HG03108 (cell line): ENCODE data around the gene NPSR1.

ENCODE experiments used
- ATAC-seq: cut with Tn5 transposase; IDR thresholded peaks from one replicate; pipeline ENCODE4 v1.9.1; 2021; ENCODE audit warnings: moderate library complexity; ENCODE audit not compliant: unreplicated experiment

Gene NPSR1

GRCh38 chr7:34719636-34720035 is 61.6 kb downstream of the NPSR1 start:
- ATAC-seq = no peak

- no peak for ATAC-seq
Measured at GRCh38 chr7:34720289-34720688, 62.3 kb downstream of the NPSR1 start.

- no peak for ATAC-seq
Measured at GRCh38 chr7:34723338-34723737, 65.3 kb downstream of the NPSR1 start.

- no peak for ATAC-seq
Measured at GRCh38 chr7:34723866-34724490, 66.0 kb downstream of the NPSR1 start.

GRCh38 chr7:34726221-34726620 is 68.2 kb downstream of the NPSR1 start:
- ATAC-seq = no peak

GRCh38 chr7:34727464-34727995 is 69.5 kb downstream of the NPSR1 start:
- no peak for ATAC-seq

- ATAC-seq = no peak
Measured at GRCh38 chr7:34728156-34728555, 70.1 kb downstream of the NPSR1 start.

- ATAC-seq = no peak
Measured at GRCh38 chr7:34734771-34735170, 76.8 kb downstream of the NPSR1 start.

- no peak for ATAC-seq
Measured at GRCh38 chr7:34735526-34735925, 77.5 kb downstream of the NPSR1 start.

- ATAC-seq = no peak
Measured at GRCh38 chr7:34739651-34740300, 81.8 kb downstream of the NPSR1 start.

- ATAC-seq = no peak
Measured at GRCh38 chr7:34740840-34741239, 82.8 kb downstream of the NPSR1 start.

- ATAC-seq = no peak
Measured at GRCh38 chr7:34747176-34747781, 89.3 kb downstream of the NPSR1 start.

GRCh38 chr7:34747867-34748727 is 90.1 kb downstream of the NPSR1 start:
- no peak for ATAC-seq

GRCh38 chr7:34748728-34749089 is 90.7 kb downstream of the NPSR1 start:
- ATAC-seq = no peak

- ATAC-seq = no peak
Measured at GRCh38 chr7:34749446-34749845, 91.4 kb downstream of the NPSR1 start.

- ATAC-seq = no peak
Measured at GRCh38 chr7:34750209-34750608, 92.2 kb downstream of the NPSR1 start.

GRCh38 chr7:34750636-34751035 is 92.6 kb downstream of the NPSR1 start:
- no peak for ATAC-seq

- no peak for ATAC-seq
Measured at GRCh38 chr7:34751725-34752643, 94.0 kb downstream of the NPSR1 start.

GRCh38 chr7:34752929-34753328 is 94.9 kb downstream of the NPSR1 start:
- ATAC-seq = peak; percentile 35

- peak; percentile 46 for ATAC-seq
Measured at GRCh38 chr7:34755008-34755407, 97.0 kb downstream of the NPSR1 start.
